GM19455 (cell line): Measurements from ENCODE around the gene SVEP1.

Source experiments
- ATAC-seq: cut with Tn5 transposase; IDR thresholded peaks from one replicate; pipeline ENCODE4 v1.9.1; 2021; ENCODE audit not compliant: unreplicated experiment

SVEP1 gene

GRCh38 chr9:110328763-110329162, 250.8 kb downstream of the SVEP1 start:
- no peak for ATAC-seq

GRCh38 chr9:110327716-110328115, 251.8 kb downstream of the SVEP1 start:
- no peak for ATAC-seq

- no peak for ATAC-seq
Observed at GRCh38 chr9:110323818-110324217, 255.7 kb downstream of the SVEP1 start.

- ATAC-seq = no peak
Observed at GRCh38 chr9:110320651-110321445, 258.7 kb downstream of the SVEP1 start.

- ATAC-seq = no peak
Observed at GRCh38 chr9:110319781-110320492, 259.6 kb downstream of the SVEP1 start.

GRCh38 chr9:110317911-110318310, 261.6 kb downstream of the SVEP1 start:
- ATAC-seq = no peak

GRCh38 chr9:110316261-110317075, 263.1 kb downstream of the SVEP1 start:
- peak; percentile 99 for ATAC-seq
